ENCODE measurements around the gene CRTC3.

- no peak for TF ChIP-seq EZH2 (IDR thresholded peaks at IDR 0.05; ENCODE audit: borderline replicate concordance, low read depth, low read length, poor library complexity, severe bottlenecking)
- no peak for TF ChIP-seq CTCF (conservative IDR thresholded peaks at IDR 0.05; ENCODE audit: low read depth, low read length)
Measured at GRCh38 chr15:90501898-90502297, 27.8 kb upstream of the CRTC3 start.

Data from A673 (cell line).